ENCODE results near the gene KRT17. TPM values are rescaled to one million over a fixed set of nuclear protein-coding genes. Genes with fewer than 3 reads are reported as not detected.

KRT17 gene
- 1.9 and 7.0 TPM in 2 replicates for total RNA-seq

GRCh38 chr17:41624208-41625101 is at the start of gene KRT17:
Gene KRT17 (minus strand): TSS chr17:41624575. CDS start chr17:41624509, 66 bp downstream.

GRCh38 chr17:41612376-41613160 is 11.8 kb downstream of the KRT17 start, which contains the start of gene KRT16:
Gene KRT16 (minus strand): TSS chr17:41612767. CDS start chr17:41612688, 79 bp downstream.

GRCh38 chr17:41586863-41587495 is 37.4 kb downstream of the KRT17 start, which contains the start of gene KRT14:
Gene KRT14 (minus strand): TSS chr17:41586895. CDS start chr17:41586834, 61 bp downstream.

GRCh38 chr17:41571561-41572434 is 52.6 kb downstream of the KRT17 start, which contains the start of gene KRT9:
Gene KRT9 (minus strand): TSS chr17:41572059. CDS start chr17:41571992, 67 bp downstream.

Other genes starting within 250 kb of the KRT17 start
- 2.0 and 2.9 TPM in 2 replicates for gene KRT34, start 242.3 kb downstream of the KRT17 start, total RNA-seq
- gene KRT31, start 227.0 kb downstream of the KRT17 start, total RNA-seq, result not detected in 2 replicates
- gene KRT37, start 200.0 kb downstream of the KRT17 start, total RNA-seq, result not detected in 2 replicates
- not detected in 2 replicates for gene KRT38, start 183.6 kb downstream of the KRT17 start, total RNA-seq
- not detected in 2 replicates for gene KRT32, start 157.2 kb downstream of the KRT17 start, total RNA-seq
- not detected in 2 replicates for gene KRT35, start 143.4 kb downstream of the KRT17 start, total RNA-seq
- not detected in 2 replicates for gene KRT36, start 134.7 kb downstream of the KRT17 start, total RNA-seq
- gene KRT13, start 119.0 kb downstream of the KRT17 start, total RNA-seq, result 0.58 TPM in 1 of 2 replicates, not detected in the other
- gene KRT15, start 105.7 kb downstream of the KRT17 start, total RNA-seq, result 0.56 and 3.5 TPM in 2 replicates
- gene KRT19, start 96.3 kb downstream of the KRT17 start, total RNA-seq, result 71.3 and 87.2 TPM in 2 replicates
- not detected in 2 replicates for gene KRT9, start 52.5 kb downstream of the KRT17 start, total RNA-seq
- gene KRT14, start 37.7 kb downstream of the KRT17 start, total RNA-seq, result 0.38 and 0.56 TPM in 2 replicates
- under 0.01 and 0.28 TPM in 2 replicates for gene KRT16, start 11.8 kb downstream of the KRT17 start, total RNA-seq
- 69.6 and 107 TPM in 2 replicates for gene EIF1, start 64.3 kb upstream of the KRT17 start, total RNA-seq
- gene GAST, start 87.8 kb upstream of the KRT17 start, total RNA-seq, result not detected in 2 replicates
- gene HAP1, start 110.1 kb upstream of the KRT17 start, total RNA-seq, result under 0.01 TPM in 2 replicates
- 10.5 and 14.1 TPM in 2 replicates for gene JUP, start 162.1 kb upstream of the KRT17 start, total RNA-seq
- 103 and 118 TPM in 2 replicates for gene P3H4, start 187.4 kb upstream of the KRT17 start, total RNA-seq
- gene FKBP10, start 188.4 kb upstream of the KRT17 start, total RNA-seq, result 229 and 408 TPM in 2 replicates
- 57.5 and 69.2 TPM in 2 replicates for gene NT5C3B, start 211.7 kb upstream of the KRT17 start, total RNA-seq
- under 0.01 and 0.28 TPM in 2 replicates for gene KLHL10, start 213.2 kb upstream of the KRT17 start, total RNA-seq
- 31.3 and 47.0 TPM in 2 replicates for gene KLHL11, start 240.8 kb upstream of the KRT17 start, total RNA-seq